ENCODE data around the gene PKP4. TPM values are rescaled to one million over a fixed set of nuclear protein-coding genes. Genes with fewer than 3 reads are reported as not detected.

PKP4 gene
- total and polyA plus RNA-seq, 9 of the 15 experiments (the other 6 are each of a cell fraction or from before 2014, with no cell fraction given), result 24.6 to 99.1 (median 74.0) TPM

DNA sequence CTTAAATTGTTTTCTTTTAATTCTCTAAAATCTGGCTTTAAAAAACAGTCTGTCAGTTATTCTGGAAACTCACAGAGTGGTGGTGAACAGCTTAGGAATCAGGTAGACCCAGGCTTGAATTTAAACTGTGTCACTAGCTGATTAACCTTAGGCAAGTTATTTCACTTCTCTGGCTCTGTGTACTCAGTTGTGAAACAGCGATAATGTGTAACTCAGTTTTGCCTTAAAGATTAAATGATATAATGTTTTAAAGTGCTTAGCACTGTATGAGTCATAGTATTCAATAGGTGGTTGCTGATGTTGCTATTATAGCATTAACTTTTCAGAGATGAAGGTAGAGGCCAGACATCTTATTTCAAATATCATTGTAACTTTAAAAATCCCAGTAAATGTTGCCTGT lies 40.7 kb downstream of the PKP4 start:
- Histone ChIP-seq H3K27ac (ENCODE audit: extremely low read depth, low read depth, low read length) (no peak overlapping the region), H2AFZ (ENCODE audit: low read depth, low read length) (no peak overlapping the region), H3K27me3 (ENCODE audit: control insufficient read depth in 2 of 2, insufficient read depth in 2 of 2, low read length in 2 of 2) (no peaks in the 10 kb centered on the region), H3K4me3 (no peak overlapping the region), H3K9ac (ENCODE audit: insufficient read depth in 1 of 2, low read depth in 2 of 2, low read length in 2 of 2) (no peak overlapping the region), H3K9me3 (replicated peaks; ENCODE audit: control insufficient read depth, insufficient read depth, low read depth, low read length) (no peaks in the 10 kb centered on the region), H4K20me1 (replicated peaks; ENCODE audit: control insufficient read depth, insufficient read depth, low read length) (peaks cover 4% of the 10 kb centered on the region), H3K4me1 (replicated peaks in 1 of 2; ENCODE audit: control insufficient read depth in 2 of 2, insufficient read depth in 2 of 2, low read length in 2 of 2) (peaks cover 5 to 7% of the 10 kb centered on the region in 2 experiments; a peak in 4 of 5 replicates), H3K36me3 (ENCODE audit: control insufficient read depth, insufficient read depth, low read length) (peaks cover 4% of the 10 kb centered on the region; the same call in 2 of the 3 replicates), H3K9me1 (ENCODE audit: control insufficient read depth, insufficient read depth, low read length) (peaks cover 4% of the 10 kb centered on the region), H3K79me2 (ENCODE audit: control insufficient read depth, insufficient read depth, low read length) (peaks cover 74% of the 10 kb centered on the region), H3K4me2 (ENCODE audit: insufficient read depth, low read length) (no peak overlapping the region)
- no TSS peak for BruUV-seq (replicated peaks)
- CTCF ChIA-PET (ENCODE audit: low intra/inter-chr PET ratio), result no interaction called here
- intact Hi-C loops (cut with micrococcal nuclease) (no loop called here), in situ Hi-C loops (cut with MboI) (no loop called here)
- DNase-seq (ENCODE audit: extremely low read depth in 1 of 4, low spot score in 3 of 4), result no peak
- peak; percentile 58 for ATAC-seq
- 8% methylated on average over 1 of the region's 1 CpG for WGBS (ENCODE audit: insufficient coverage, low coverage, missing lambda C conversion rate)
- no peak for FAIRE-seq
- POLR2A ChIA-PET, result interaction anchor here (1.4 to 2.2 kb wide), 2 partner anchors 8 to 14 kb away, joined by 4 to 5 read pairs; no protein-coding TSS in a partner anchor
- no peak for TF ChIP-seq MAZ (CRISPR knock-in tag; conservative IDR thresholded peaks at IDR 0.05 in 1 of 2, IDR thresholded peaks at IDR 0.05 in 1 of 2)
- TF ChIP-seq, protein P1, sequence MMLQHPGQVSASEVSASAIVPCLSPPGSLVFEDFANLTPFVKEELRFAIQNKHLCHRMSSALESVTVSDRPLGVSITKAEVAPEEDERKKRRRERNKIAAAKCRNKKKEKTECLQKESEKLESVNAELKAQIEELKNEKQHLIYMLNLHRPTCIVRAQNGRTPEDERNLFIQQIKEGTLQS (IDR thresholded peaks at IDR 0.05), result peak; percentile 80
- TF ChIP-seq, protein P1 (CRISPR knock-in tag; conservative IDR thresholded peaks at IDR 0.05), result no peak
- peak; percentile 53 for TF ChIP-seq CBFA2T2 (conservative IDR thresholded peaks at IDR 0.05)
- no peak for TF ChIP-seq FOXK1 (CRISPR knock-in tag; IDR thresholded peaks at IDR 0.05; ENCODE audit: borderline replicate concordance)
- TF ChIP-seq, protein P2, sequence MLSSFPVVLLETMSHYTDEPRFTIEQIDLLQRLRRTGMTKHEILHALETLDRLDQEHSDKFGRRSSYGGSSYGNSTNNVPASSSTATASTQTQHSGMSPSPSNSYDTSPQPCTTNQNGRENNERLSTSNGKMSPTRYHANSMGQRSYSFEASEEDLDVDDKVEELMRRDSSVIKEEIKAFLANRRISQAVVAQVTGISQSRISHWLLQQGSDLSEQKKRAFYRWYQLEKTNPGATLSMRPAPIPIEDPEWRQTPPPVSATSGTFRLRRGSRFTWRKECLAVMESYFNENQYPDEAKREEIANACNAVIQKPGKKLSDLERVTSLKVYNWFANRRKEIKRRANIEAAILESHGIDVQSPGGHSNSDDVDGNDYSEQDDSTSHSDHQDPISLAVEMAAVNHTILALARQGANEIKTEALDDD (IDR thresholded peaks at IDR 0.05), result peak; percentile 67; the same call in 1 of the 2 replicates
- no peak for TF ChIP-seq FOXM1 (IDR thresholded peaks at IDR 0.05; ENCODE audit: low read depth)
- TF ChIP-seq FOXM1 (CRISPR knock-in tag; IDR thresholded peaks at IDR 0.05; ENCODE audit: low read depth), result no peak
- no peak for TF ChIP-seq SIRT6 (IDR thresholded peaks at IDR 0.05; ENCODE audit: low read depth, low read length)
- no peak for TF ChIP-seq ZNF239 (CRISPR knock-in tag; IDR thresholded peaks at IDR 0.05)
- TF ChIP-seq NCOA1 (IDR thresholded peaks at IDR 0.05; ENCODE audit: low read depth), result no peak
- peak; percentile 30 for TF ChIP-seq TCF3 (CRISPR knock-in tag; IDR thresholded peaks at IDR 0.05)
- TF ChIP-seq SMARCA4 (IDR thresholded peaks at IDR 0.05), result peak; percentile 23; the same call in 1 of the 2 replicates
- peak; percentile 74 for TF ChIP-seq CBFA2T3 (IDR thresholded peaks at IDR 0.05)
- TF ChIP-seq TAL1 (IDR thresholded peaks at IDR 0.05), result peak; percentile 42; the same call in 1 of the 2 replicates
- TF ChIP-seq NCOR1 (IDR thresholded peaks at IDR 0.05), result 0 out of 2 replicates have a peak, but pooled peaks have one; percentile 39
- TF ChIP-seq RHOXF2B (CRISPR knock-in tag; conservative IDR thresholded peaks at IDR 0.05), result no peak
- peak; percentile 29; the same call in 1 of the 2 replicates for TF ChIP-seq STAT5A (IDR thresholded peaks at IDR 0.05; ENCODE audit: borderline replicate concordance, low read length)
- TF ChIP-seq DPF2 (IDR thresholded peaks at IDR 0.05), result peak; percentile 55
- TF ChIP-seq FOSL1 (tag; conservative IDR thresholded peaks at IDR 0.05), result peak; percentile 54
- TF ChIP-seq JUND (IDR thresholded peaks at IDR 0.05; ENCODE audit: borderline replicate concordance, low read depth, low read length), result peak; percentile 53; the same call in 1 of the 2 replicates
- peak; percentile 54; the same call in 1 of the 3 replicates for TF ChIP-seq JUND (tag; IDR thresholded peaks at IDR 0.05; ENCODE audit: borderline replicate concordance, low read depth, low read length)
- peak; percentile 71 for TF ChIP-seq ARID1B (IDR thresholded peaks at IDR 0.05)
- TF ChIP-seq FOXA1 (IDR thresholded peaks at IDR 0.05; ENCODE audit: borderline replicate concordance), result no peak
- 0 out of 2 replicates have a peak, but pooled peaks have one; percentile 22 for TF ChIP-seq CEBPB (tag; IDR thresholded peaks at IDR 0.05)
- TF ChIP-seq FOXA3 (CRISPR knock-in tag; conservative IDR thresholded peaks at IDR 0.05 in 1 of 2, IDR thresholded peaks at IDR 0.05 in 1 of 2), result peak in 1 of 2 experiments; percentile 62; a peak in 2 of 4 replicates
